Measurements from ENCODE around the gene EPC1. TPM values are rescaled to one million over a fixed set of nuclear protein-coding genes. Genes with fewer than 3 reads are reported as not detected.

The EPC1 gene
- total and polyA plus RNA-seq, 7 donors, result 13.2 to 54.3 (median 42.6) TPM

DNA sequence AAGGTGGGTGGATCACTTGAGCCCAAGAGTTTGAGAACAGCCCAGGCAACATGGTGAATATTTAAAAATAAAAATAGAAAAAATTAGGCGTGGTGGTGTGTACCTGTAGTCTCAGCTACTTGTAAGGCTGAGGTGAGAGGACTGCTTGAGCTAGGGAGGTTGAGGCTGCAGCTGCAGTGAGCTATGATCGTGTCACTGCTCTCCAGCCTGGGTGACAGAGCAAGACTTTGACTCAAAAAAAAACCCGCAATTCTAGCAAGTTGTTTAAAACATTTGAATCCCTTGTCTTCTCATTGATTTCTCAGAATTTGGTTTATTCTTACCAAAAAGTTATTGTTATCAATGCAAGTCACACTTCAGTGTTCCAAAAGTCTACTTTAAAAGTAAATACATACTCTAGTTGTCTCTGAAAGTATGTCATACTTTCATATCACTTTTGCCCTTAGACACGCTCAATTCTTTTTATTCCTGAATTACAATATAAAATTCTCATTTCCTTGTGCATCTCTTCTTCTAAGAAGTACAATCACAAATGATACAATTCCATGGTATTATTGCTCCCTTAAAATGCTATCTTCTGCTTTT lies 6.3 kb downstream of the EPC1 start:
- DNase-seq, result no peak
- no peaks in the 10 kb centered on the region for H3K9me3 ChIP-seq
- H3K27ac ChIP-seq, result peak overlapping the region in 1 of 4 donors; percentile 38
- WGBS, 2 donors, result 42 to 54% methylated on average over 4 of the region's 4 CpGs
- TF ChIP-seq CTCF (IDR thresholded peaks at IDR 0.05) (no peak), EP300 (IDR thresholded peaks at IDR 0.05) (no peak), POLR2AphosphoS5 (IDR thresholded peaks at IDR 0.05) (no peak), POLR2A (IDR thresholded peaks at IDR 0.05) (no peak)
- H3K4me1 ChIP-seq, result peaks cover 0 to 97% (median 90%) of the 10 kb centered on the region in 4 donors
- H3K27me3 ChIP-seq, result no peaks in the 10 kb centered on the region
- intact Hi-C loops (cut with DNase I), result loop anchor here (10.0 kb wide), 1 partner anchor 286 kb away; the partner anchor contains the start of gene KIF5B
- no peak overlapping the region for H3K4me3 ChIP-seq
- H3K36me3 ChIP-seq, result peaks cover 0 to 8% (median 0%) of the 10 kb centered on the region in 4 donors

DNA sequence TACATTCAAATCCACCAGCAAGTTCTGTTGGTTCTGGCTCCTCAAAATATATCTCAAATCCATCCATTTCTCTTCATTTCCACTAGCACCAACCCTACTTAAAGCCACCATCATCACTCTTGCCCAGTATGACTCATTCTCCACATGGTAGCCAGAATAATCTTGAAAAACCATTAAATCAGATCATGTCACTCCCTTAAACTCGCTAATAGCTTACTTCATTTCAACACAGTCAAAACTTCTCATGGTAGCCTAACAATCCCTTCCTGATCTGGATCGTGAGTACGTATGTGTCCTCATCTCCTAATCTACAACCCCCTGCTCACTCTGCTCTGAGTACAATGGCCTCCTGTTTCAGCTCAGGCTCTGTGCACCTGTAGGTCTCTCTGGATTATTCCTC lies 8.7 kb downstream of the EPC1 start:
- no peaks in the 10 kb centered on the region for H3K27me3 ChIP-seq
- H3K36me3 ChIP-seq, result no peaks in the 10 kb centered on the region
- intact Hi-C loops (cut with DNase I), result loop anchor here (5.0 kb wide), 1 partner anchor 41 kb away; no protein-coding TSS in a partner anchor
- H3K27ac ChIP-seq, result no peak overlapping the region
- no peak overlapping the region for H3K4me3 ChIP-seq
- DNase-seq, result no peak
- no peaks in the 10 kb centered on the region for H3K9me3 ChIP-seq
- TF ChIP-seq CTCF (IDR thresholded peaks at IDR 0.05), result no peak
- no peak for TF ChIP-seq POLR2A (IDR thresholded peaks at IDR 0.05)
- no peak for TF ChIP-seq EP300 (IDR thresholded peaks at IDR 0.05)
- TF ChIP-seq POLR2AphosphoS5 (IDR thresholded peaks at IDR 0.05), result no peak
- 95 to 96% methylated on average over 3 of the region's 3 CpGs for WGBS, 2 donors
- H3K4me1 ChIP-seq, result peaks cover 0 to 97% (median 90%) of the 10 kb centered on the region in 4 donors

DNA sequence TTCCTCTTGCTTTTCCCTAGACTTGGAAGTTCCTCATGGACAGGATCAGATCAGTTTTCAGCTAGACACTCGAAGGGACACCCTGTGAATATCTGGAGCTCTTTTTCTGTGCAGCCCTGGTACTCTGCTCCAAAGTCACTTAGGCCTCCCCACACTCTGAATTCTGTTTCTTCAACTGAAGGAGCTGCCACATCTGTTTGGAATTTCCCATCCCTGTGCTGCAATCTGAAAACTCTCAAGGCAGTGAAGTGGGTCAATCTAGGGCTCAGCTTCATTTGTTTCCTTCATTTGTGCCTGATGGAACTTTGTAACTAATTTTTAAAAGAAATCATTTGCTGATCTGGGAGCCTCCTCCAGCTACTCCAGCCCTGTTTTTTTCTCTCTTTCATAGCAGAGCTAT lies 9.6 kb downstream of the EPC1 start:
- intact Hi-C loops (cut with DNase I), result loop anchor here (5.0 kb wide), 1 partner anchor 40 kb away; no protein-coding TSS in a partner anchor
- 89 to 90% methylated on average over 1 of the region's 1 CpG for WGBS, 2 donors

GRCh38 chr10:32333849-32334248 lies 13.1 kb downstream of the EPC1 start:
- no peaks in the 10 kb centered on the region for H3K27me3 ChIP-seq
- 50 to 80% methylated on average over 3 of the region's 3 CpGs for WGBS, 2 donors
- H3K36me3 ChIP-seq, result no peaks in the 10 kb centered on the region
- TF ChIP-seq CTCF (IDR thresholded peaks at IDR 0.05) (no peak), POLR2A (IDR thresholded peaks at IDR 0.05) (no peak), EP300 (IDR thresholded peaks at IDR 0.05) (no peak), POLR2AphosphoS5 (IDR thresholded peaks at IDR 0.05) (no peak)
- intact Hi-C loops (cut with DNase I), result no loop called here
- no peak for DNase-seq
- H3K27ac ChIP-seq, result peak overlapping the region in 3 of 4 donors; percentile 0 to 43 (median 15)
- H3K9me3 ChIP-seq, result no peaks in the 10 kb centered on the region
- peaks cover 0 to 98% (median 95%) of the 10 kb centered on the region in 4 donors for H3K4me1 ChIP-seq
- H3K4me3 ChIP-seq, result no peak overlapping the region

More for the DNA sequence above, 9.6 kb downstream of the EPC1 start:
- H3K9me3 ChIP-seq, result no peaks in the 10 kb centered on the region
- DNase-seq, result no peak
- no peak overlapping the region for H3K27ac ChIP-seq
- TF ChIP-seq POLR2AphosphoS5 (IDR thresholded peaks at IDR 0.05), result no peak
- no peak for TF ChIP-seq CTCF (IDR thresholded peaks at IDR 0.05)
- TF ChIP-seq EP300 (IDR thresholded peaks at IDR 0.05), result no peak
- TF ChIP-seq POLR2A (IDR thresholded peaks at IDR 0.05), result no peak
- peaks cover 0 to 97% (median 91%) of the 10 kb centered on the region in 4 donors for H3K4me1 ChIP-seq
- no peak overlapping the region for H3K4me3 ChIP-seq
- no peaks in the 10 kb centered on the region for H3K36me3 ChIP-seq
- no peaks in the 10 kb centered on the region for H3K27me3 ChIP-seq

All from sigmoid colon (tissue), 7 donors.